Activated B cell treated with CpG ODN at 0.5 μM for 24 hours (primary cell): ENCODE results near the gene SCIN. TPM values are rescaled to one million over a fixed set of nuclear protein-coding genes. Genes with fewer than 3 reads are reported as not detected.
"Not testable (repeated sequence)": the region's sequence is repeated elsewhere in the genome, so short reads cannot be mapped to it uniquely, and the experiment has no call there.

ENCODE experiments used
- ATAC-seq: fragments of 200-7000 bp; cut with Tn5 transposase; one replicate; pipeline ENCODE4 v1.10.0; 2021; ENCODE audit warnings: low read depth, mild to moderate bottlenecking, moderate library complexity
- CTCF ChIA-PET: fragments of 350-600 bp; sonication (Branson Sonifier 250); formaldehyde crosslinking; loops from one replicate; lab custom pipeline; 2021; ENCODE audit warnings: antibody characterized with exemption; lab: Charles Lee
- POLR2A ChIA-PET: fragments of 350-600 bp; sonication (Branson Sonifier 250); formaldehyde crosslinking; loops from one replicate; lab custom pipeline; 2021; ENCODE audit warnings: antibody characterized with exemption; lab: Charles Lee
- DNase-seq: peaks from one replicate; pipeline ENCODE4 v3.0.0; 2022
- H3K27ac Mint-ChIP-seq: one replicate; pipeline ENCODE4 v1.8.0; 2020; ENCODE audit warnings: mixed read lengths
- H3K27me3 Mint-ChIP-seq: one replicate; pipeline ENCODE4 v1.8.0; 2021; ENCODE audit warnings: mixed read lengths
- H3K36me3 Mint-ChIP-seq: one replicate; pipeline ENCODE4 v1.8.0; 2021; ENCODE audit warnings: low read depth, mixed read lengths
- H3K4me1 Mint-ChIP-seq: one replicate; pipeline ENCODE4 v1.8.0; 2021; ENCODE audit warnings: mixed read lengths
- H3K4me3 Mint-ChIP-seq: one replicate; pipeline ENCODE4 v1.8.0; 2020; ENCODE audit warnings: mild to moderate bottlenecking, mixed read lengths
- H3K9me3 Mint-ChIP-seq: one replicate; pipeline ENCODE4 v1.8.0; 2020; ENCODE audit warnings: mixed read lengths
- intact Hi-C: fragments of 100-400 bp; cut with micrococcal nuclease; formaldehyde crosslinking; loops from one replicate; pipeline ENCODE4 v1.15.1; 2024
- total RNA-seq: library from RNA; stranded (reverse); gene quantifications from 2 replicates; pipeline ENCODE4 v1.2.3, GENCODE V29; 2022
- TF ChIP-seq, protein P1 (sequence below): fragments of 200-600 bp; IDR thresholded peaks from one replicate; pipeline ENCODE4 v1.8.0; 2022; ENCODE audit warnings: antibody characterized with exemption, mild to moderate bottlenecking

The SCIN gene
- total RNA-seq, 1 donor from 2014 or later: not detected

DNA sequence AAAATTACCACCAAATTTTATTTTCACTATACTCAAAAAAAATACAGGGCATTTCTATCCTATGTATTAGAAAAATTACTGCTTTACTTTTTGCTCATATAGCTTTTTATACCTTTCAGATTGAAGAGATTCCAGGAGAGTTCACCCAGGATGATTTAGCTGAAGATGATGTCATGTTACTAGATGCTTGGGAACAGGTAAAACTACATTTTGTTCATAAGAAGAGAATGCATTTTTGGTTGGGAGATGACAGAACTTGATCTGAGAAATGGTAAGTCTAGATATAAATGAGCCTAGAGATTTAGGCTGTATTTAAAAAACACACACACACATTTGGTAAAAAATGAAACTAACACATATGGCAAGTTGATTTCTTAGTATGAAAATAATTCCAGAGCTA, 78.8 kb downstream of the SCIN start:
- ChIA-PET CTCF (no interaction called here), POLR2A (no interaction called here)
- no peaks in the 10 kb centered on the region for H3K9me3 Mint-ChIP-seq
- peaks cover 2% of the 10 kb centered on the region for H3K27me3 Mint-ChIP-seq
- no peak for DNase-seq
- H3K36me3 Mint-ChIP-seq: no peaks in the 10 kb centered on the region
- H3K4me1 Mint-ChIP-seq: no peaks in the 10 kb centered on the region
- TF ChIP-seq, protein P1, sequence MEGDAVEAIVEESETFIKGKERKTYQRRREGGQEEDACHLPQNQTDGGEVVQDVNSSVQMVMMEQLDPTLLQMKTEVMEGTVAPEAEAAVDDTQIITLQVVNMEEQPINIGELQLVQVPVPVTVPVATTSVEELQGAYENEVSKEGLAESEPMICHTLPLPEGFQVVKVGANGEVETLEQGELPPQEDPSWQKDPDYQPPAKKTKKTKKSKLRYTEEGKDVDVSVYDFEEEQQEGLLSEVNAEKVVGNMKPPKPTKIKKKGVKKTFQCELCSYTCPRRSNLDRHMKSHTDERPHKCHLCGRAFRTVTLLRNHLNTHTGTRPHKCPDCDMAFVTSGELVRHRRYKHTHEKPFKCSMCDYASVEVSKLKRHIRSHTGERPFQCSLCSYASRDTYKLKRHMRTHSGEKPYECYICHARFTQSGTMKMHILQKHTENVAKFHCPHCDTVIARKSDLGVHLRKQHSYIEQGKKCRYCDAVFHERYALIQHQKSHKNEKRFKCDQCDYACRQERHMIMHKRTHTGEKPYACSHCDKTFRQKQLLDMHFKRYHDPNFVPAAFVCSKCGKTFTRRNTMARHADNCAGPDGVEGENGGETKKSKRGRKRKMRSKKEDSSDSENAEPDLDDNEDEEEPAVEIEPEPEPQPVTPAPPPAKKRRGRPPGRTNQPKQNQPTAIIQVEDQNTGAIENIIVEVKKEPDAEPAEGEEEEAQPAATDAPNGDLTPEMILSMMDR: no peak
- H3K27ac Mint-ChIP-seq: no peak overlapping the region
- intact Hi-C loops: no loop called here
- no peak for ATAC-seq
- no peak overlapping the region for H3K4me3 Mint-ChIP-seq

DNA sequence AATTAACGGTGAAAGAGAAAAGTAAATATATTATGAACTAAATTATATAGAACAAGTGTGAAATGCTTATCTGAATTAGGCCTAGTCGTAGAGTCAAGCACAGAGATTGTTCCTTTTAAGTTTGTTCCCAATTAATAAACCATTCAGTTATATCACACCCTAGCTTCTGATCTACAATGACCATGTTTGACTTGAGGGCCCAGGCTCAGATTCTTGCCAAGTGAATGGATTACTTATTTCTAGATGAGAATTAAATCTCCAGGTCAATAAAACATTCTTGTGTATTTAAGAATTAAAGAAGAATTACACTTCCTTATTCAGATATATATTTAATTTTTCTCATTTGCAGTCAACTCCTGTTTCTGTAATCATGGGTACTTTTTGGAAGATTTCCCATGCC, 79.6 kb downstream of the SCIN start:
- no peak for DNase-seq
- POLR2A ChIA-PET: no interaction called here
- TF ChIP-seq, protein P1: no peak
- Mint-ChIP-seq H3K27ac (no peak overlapping the region), H3K4me1 (no peaks in the 10 kb centered on the region), H3K36me3 (no peaks in the 10 kb centered on the region), H3K9me3 (no peaks in the 10 kb centered on the region), H3K4me3 (no peak overlapping the region), H3K27me3 (peaks cover 2% of the 10 kb centered on the region)
- CTCF ChIA-PET: no interaction called here
- intact Hi-C loops: no loop called here
- ATAC-seq: no peak

DNA sequence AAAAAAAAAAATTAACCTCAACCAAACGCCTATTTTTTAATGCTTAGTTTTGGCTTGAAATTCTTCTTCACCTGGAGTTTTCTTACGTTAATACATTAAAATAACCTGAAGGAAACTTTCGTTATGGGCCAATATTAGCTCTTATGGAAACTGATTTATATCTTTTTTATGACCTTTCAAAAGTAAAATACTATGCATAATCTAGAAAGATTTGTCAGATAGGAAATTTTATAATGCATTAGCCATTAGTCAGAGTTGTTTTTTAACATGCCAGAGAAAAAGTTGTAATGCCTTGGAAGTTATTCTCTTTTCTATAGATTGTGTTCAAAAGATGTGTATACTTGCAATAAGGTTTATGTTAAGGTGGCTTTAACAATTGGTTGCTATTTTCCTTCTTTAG, 82.6 kb downstream of the SCIN start:
- ATAC-seq (no peak), DNase-seq (no peak)
- Mint-ChIP-seq H3K9me3 (no peaks in the 10 kb centered on the region), H3K27ac (no peak overlapping the region), H3K4me3 (no peak overlapping the region), H3K27me3 (no peaks in the 10 kb centered on the region), H3K36me3 (no peaks in the 10 kb centered on the region), H3K4me1 (no peaks in the 10 kb centered on the region)
- intact Hi-C loops: no loop called here
- TF ChIP-seq, protein P1: no peak
- CTCF ChIA-PET: interaction anchor here (0.6 kb wide), 1 partner anchor 62 kb away, joined by 4 read pairs; no protein-coding TSS in a partner anchor
- POLR2A ChIA-PET: no interaction called here

DNA sequence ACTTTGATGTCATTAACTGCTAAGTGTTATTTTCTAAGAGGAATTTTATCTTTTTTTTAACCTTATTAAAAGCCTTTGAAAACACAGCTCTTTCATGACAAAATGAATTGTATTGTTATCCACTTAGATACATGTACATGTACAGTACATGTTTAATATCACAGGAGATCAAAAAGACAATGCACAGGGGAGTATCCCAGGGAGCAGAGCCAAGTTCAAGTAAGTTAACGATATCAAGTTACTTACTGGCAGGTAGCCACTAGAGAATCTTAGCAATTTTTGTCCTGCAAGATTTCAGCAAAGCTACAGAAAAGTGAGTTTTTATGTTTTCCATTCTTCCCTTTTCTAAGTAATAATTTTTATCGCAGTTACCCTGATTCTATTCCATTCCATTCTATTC, 83.0 kb downstream of the SCIN start:
- ATAC-seq (no peak), DNase-seq (no peak)
- H3K36me3 Mint-ChIP-seq: no peaks in the 10 kb centered on the region
- H3K27me3 Mint-ChIP-seq: no peaks in the 10 kb centered on the region
- no peak overlapping the region for H3K4me3 Mint-ChIP-seq
- TF ChIP-seq, protein P1: no peak
- ChIA-PET CTCF (interaction anchor here (0.6 kb wide), 1 partner anchor 63 kb away, joined by 4 read pairs; no protein-coding TSS in a partner anchor), POLR2A (no interaction called here)
- H3K9me3 Mint-ChIP-seq: no peaks in the 10 kb centered on the region
- no peaks in the 10 kb centered on the region for H3K4me1 Mint-ChIP-seq
- no peak overlapping the region for H3K27ac Mint-ChIP-seq
- intact Hi-C loops: no loop called here

DNA sequence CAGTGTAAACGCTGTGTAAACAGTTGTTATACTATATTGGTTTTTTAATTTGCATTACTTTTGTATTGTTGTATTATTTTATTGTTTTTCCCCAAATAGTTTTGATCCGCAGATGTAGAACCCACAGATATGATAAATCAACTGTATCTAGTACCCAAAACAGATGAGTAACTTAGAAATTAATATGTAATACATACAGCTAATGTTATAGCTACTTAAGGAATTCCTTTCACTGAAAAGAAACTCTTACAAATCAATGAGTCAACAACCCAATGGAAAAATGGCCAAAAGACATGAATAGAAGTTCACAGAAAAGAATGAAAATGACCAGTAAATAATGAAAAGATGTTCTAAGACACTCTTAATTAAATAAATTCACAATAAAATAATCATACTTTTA, 84.6 kb downstream of the SCIN start:
- intact Hi-C loops: no loop called here
- TF ChIP-seq, protein P1: no peak
- ATAC-seq (no peak), DNase-seq (no peak)
- no peaks in the 10 kb centered on the region for H3K36me3 Mint-ChIP-seq
- CTCF ChIA-PET: no interaction called here
- POLR2A ChIA-PET: no interaction called here
- H3K27me3 Mint-ChIP-seq: peaks cover 2% of the 10 kb centered on the region
- H3K27ac Mint-ChIP-seq: no peak overlapping the region
- no peak overlapping the region for H3K4me3 Mint-ChIP-seq
- no peaks in the 10 kb centered on the region for H3K4me1 Mint-ChIP-seq
- H3K9me3 Mint-ChIP-seq: no peaks in the 10 kb centered on the region

DNA sequence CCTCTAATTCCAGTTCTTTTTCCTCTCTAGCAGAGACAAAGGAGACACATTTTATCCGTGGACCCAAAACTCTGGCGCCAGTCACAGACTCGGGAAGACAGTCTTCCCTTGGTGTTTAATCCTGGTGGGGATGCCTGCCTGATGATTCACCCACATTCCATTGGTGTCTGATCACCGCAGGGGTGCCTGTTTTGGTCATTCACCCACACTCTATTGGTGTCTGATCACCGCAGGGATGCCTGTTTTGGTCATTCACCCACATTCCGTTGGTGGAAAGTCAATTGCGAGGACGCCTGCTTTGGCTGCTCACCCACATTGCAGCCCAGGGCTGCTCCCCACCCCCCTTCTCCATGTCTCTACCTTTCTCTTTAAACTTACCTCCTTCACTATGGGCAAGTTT, 89.9 kb downstream of the SCIN start:
- CTCF ChIA-PET, H3K27ac Mint-ChIP-seq, H3K27me3 Mint-ChIP-seq, POLR2A ChIA-PET, ATAC-seq, H3K4me3 Mint-ChIP-seq, H3K4me1 Mint-ChIP-seq, H3K36me3 Mint-ChIP-seq, DNase-seq, H3K9me3 Mint-ChIP-seq, intact Hi-C loops: not testable (repeated sequence)

DNA sequence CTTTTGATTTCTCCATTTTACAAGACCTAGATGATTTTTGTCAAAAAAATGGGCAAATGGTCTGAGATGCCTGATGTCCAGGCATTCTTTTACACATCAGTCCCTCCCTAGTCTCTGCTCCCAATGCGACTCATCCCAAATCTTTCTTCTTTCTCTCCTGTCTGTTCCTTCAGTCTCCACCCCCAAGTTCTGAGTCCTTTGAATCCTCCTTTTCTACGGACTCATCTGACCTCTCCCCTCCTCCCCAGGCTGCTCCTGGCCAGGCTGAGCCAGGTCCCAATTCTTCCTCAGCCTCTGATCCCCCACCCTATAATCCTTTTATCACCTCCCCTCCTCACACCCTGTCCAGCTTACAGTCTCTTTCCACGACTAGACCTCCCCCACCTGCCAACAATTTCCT, 90.5 kb downstream of the SCIN start:
- CTCF ChIA-PET, H3K27me3 Mint-ChIP-seq, H3K4me1 Mint-ChIP-seq, H3K36me3 Mint-ChIP-seq, intact Hi-C loops, POLR2A ChIA-PET, H3K4me3 Mint-ChIP-seq, DNase-seq, H3K27ac Mint-ChIP-seq, H3K9me3 Mint-ChIP-seq, ATAC-seq: not testable (repeated sequence)
